ENCODE results near the gene SASH1.

The SASH1 gene

GRCh38 chr6:148526145-148526544 lies 183.5 kb downstream of the SASH1 start:
- H3K9ac ChIP-seq (ENCODE audit: low read length) = no peak overlapping the region
- no peak overlapping the region for H3K27ac ChIP-seq (ENCODE audit: low read length)
- no peaks in the 10 kb centered on the region for H3K4me1 ChIP-seq (ENCODE audit: low read length)
- TF ChIP-seq EZH2phosphoT487 (IDR thresholded peaks at IDR 0.05; ENCODE audit: low read length) = no peak
- no peak for TF ChIP-seq EZH2 (optimal IDR thresholded peaks at IDR 0.05; ENCODE audit: low read depth, low read length)
- no peak for TF ChIP-seq CTCF (IDR thresholded peaks at IDR 0.05; ENCODE audit: low read length)
- no peaks in the 10 kb centered on the region for H3K27me3 ChIP-seq (replicated peaks; ENCODE audit: insufficient read depth, low read length)
- H3K36me3 ChIP-seq (replicated peaks; ENCODE audit: insufficient read depth, low read length) = no peaks in the 10 kb centered on the region
- H3K9me2 ChIP-seq (replicated peaks; ENCODE audit: insufficient read depth, low read length) = no peaks in the 10 kb centered on the region
- H2AFZ ChIP-seq (ENCODE audit: low read length) = no peak overlapping the region
- H3K4me2 ChIP-seq (ENCODE audit: low read depth, low read length) = no peak overlapping the region
- no peaks in the 10 kb centered on the region for H3K79me2 ChIP-seq (ENCODE audit: low read length)
- no peaks in the 10 kb centered on the region for H3F3A ChIP-seq (ENCODE audit: insufficient read depth, low read length)
- no peak overlapping the region for H3K4me3 ChIP-seq (ENCODE audit: low read length)
- no peaks in the 10 kb centered on the region for H3K9me3 ChIP-seq (replicated peaks; ENCODE audit: insufficient read depth, low read length)
- H4K20me1 ChIP-seq (ENCODE audit: insufficient read depth, low read length) = no peaks in the 10 kb centered on the region
- no peak for DNase-seq

GRCh38 chr6:148528292-148528691 lies 185.7 kb downstream of the SASH1 start:
- Histone ChIP-seq H3K4me1 (ENCODE audit: low read length) (no peaks in the 10 kb centered on the region), H2AFZ (ENCODE audit: low read length) (no peak overlapping the region), H3K9me3 (replicated peaks; ENCODE audit: insufficient read depth, low read length) (no peaks in the 10 kb centered on the region), H3K4me3 (ENCODE audit: low read length) (no peak overlapping the region), H3F3A (ENCODE audit: insufficient read depth, low read length) (no peaks in the 10 kb centered on the region), H3K9me2 (replicated peaks; ENCODE audit: insufficient read depth, low read length) (no peaks in the 10 kb centered on the region), H3K27ac (ENCODE audit: low read length) (no peak overlapping the region), H3K79me2 (ENCODE audit: low read length) (no peaks in the 10 kb centered on the region), H3K27me3 (replicated peaks; ENCODE audit: insufficient read depth, low read length) (no peaks in the 10 kb centered on the region), H3K36me3 (replicated peaks; ENCODE audit: insufficient read depth, low read length) (no peaks in the 10 kb centered on the region), H3K9ac (ENCODE audit: low read length) (no peak overlapping the region), H3K4me2 (ENCODE audit: low read depth, low read length) (no peak overlapping the region), H4K20me1 (ENCODE audit: insufficient read depth, low read length) (no peaks in the 10 kb centered on the region)
- no peak for DNase-seq
- TF ChIP-seq EZH2phosphoT487 (IDR thresholded peaks at IDR 0.05; ENCODE audit: low read length) (no peak), CTCF (IDR thresholded peaks at IDR 0.05; ENCODE audit: low read length) (no peak), EZH2 (optimal IDR thresholded peaks at IDR 0.05; ENCODE audit: low read depth, low read length) (no peak)

GRCh38 chr6:148529010-148529409 lies 186.4 kb downstream of the SASH1 start:
- no peaks in the 10 kb centered on the region for H3K9me3 ChIP-seq (replicated peaks; ENCODE audit: insufficient read depth, low read length)
- no peaks in the 10 kb centered on the region for H4K20me1 ChIP-seq (ENCODE audit: insufficient read depth, low read length)
- H2AFZ ChIP-seq (ENCODE audit: low read length) = no peak overlapping the region
- no peak for DNase-seq
- H3K27me3 ChIP-seq (replicated peaks; ENCODE audit: insufficient read depth, low read length) = no peaks in the 10 kb centered on the region
- TF ChIP-seq EZH2phosphoT487 (IDR thresholded peaks at IDR 0.05; ENCODE audit: low read length) (no peak), CTCF (IDR thresholded peaks at IDR 0.05; ENCODE audit: low read length) (no peak), EZH2 (optimal IDR thresholded peaks at IDR 0.05; ENCODE audit: low read depth, low read length) (no peak)
- H3K4me2 ChIP-seq (ENCODE audit: low read depth, low read length) = no peak overlapping the region
- no peaks in the 10 kb centered on the region for H3F3A ChIP-seq (ENCODE audit: insufficient read depth, low read length)
- no peak overlapping the region for H3K9ac ChIP-seq (ENCODE audit: low read length)
- H3K27ac ChIP-seq (ENCODE audit: low read length) = no peak overlapping the region
- no peaks in the 10 kb centered on the region for H3K36me3 ChIP-seq (replicated peaks; ENCODE audit: insufficient read depth, low read length)
- H3K9me2 ChIP-seq (replicated peaks; ENCODE audit: insufficient read depth, low read length) = no peaks in the 10 kb centered on the region
- H3K79me2 ChIP-seq (ENCODE audit: low read length) = no peaks in the 10 kb centered on the region
- H3K4me1 ChIP-seq (ENCODE audit: low read length) = no peaks in the 10 kb centered on the region
- H3K4me3 ChIP-seq (ENCODE audit: low read length) = no peak overlapping the region
